Breast epithelium (tissue), 3 donors: ENCODE data around the gene GPX4.

Experiments
- POLR2A ChIP-seq: fragments of 450-650 bp; IDR thresholded peaks from one replicate; pipeline ENCODE4 v1.6.1; 2016; ENCODE audit warnings: antibody characterized with exemption, mild to moderate bottlenecking, moderate library complexity
- POLR2AphosphoS5 ChIP-seq, 3 donors: sonication (generic); formaldehyde crosslinking; IDR thresholded peaks; one replicate each; pipeline ENCODE4 v1.6.1; 2017; ENCODE audit warnings: antibody characterized with exemption in 3 of 3
- TF ChIP-seq, protein P1 (sequence below), 3 donors: fragments of 450-650 bp; IDR thresholded peaks; one replicate each; pipeline ENCODE4 v1.5.1; 2016 to 2017; ENCODE audit warnings: antibody characterized with exemption in 3 of 3, mild to moderate bottlenecking in 3 of 3, moderate library complexity in 3 of 3

DNA sequence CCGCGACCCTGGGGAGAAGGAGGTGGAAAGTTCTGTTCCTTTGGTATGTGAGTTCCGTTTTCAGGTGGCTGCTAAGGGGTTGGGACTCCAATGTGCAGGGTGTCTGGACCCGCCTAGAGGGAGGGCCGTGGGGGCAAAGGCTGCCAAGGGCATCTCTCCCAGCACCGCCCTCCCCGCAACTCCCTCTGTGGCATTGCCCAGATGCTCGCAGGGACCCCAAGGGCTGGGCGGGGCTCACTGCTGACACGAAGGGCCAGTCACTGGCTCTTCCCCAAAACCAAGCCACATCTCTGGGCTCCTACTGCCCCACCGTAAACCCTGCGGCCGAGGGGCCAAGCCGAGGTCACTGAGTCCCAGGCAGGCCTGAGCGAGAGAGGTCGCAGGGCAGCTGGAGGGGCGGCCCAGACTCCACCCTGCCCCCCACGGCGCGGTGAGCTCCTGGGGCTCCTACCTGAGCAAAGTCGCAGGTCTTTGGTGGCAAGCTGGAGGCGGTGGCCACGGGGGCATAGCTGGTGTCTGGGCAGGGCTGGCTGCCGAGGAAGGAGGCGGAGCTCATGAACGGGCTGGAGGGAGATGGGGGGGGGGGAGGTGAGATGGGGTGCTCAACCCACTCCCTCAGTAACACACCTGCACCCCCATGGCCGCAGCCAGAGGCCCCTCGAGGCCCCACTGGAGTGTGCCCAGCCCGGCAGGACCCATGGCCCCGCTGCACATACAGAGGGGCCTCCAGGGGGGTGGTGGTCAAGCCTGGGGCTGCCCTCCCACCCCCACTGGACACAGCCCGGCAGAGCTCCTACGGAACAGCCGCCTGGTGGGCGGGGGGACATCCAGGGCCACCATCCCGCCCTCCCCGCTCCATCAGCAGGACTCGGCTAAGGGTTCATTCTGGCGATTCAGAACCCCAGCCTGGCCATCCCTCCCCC lies 43.3 kb downstream of the GPX4 start:
- TF ChIP-seq, protein P1, sequence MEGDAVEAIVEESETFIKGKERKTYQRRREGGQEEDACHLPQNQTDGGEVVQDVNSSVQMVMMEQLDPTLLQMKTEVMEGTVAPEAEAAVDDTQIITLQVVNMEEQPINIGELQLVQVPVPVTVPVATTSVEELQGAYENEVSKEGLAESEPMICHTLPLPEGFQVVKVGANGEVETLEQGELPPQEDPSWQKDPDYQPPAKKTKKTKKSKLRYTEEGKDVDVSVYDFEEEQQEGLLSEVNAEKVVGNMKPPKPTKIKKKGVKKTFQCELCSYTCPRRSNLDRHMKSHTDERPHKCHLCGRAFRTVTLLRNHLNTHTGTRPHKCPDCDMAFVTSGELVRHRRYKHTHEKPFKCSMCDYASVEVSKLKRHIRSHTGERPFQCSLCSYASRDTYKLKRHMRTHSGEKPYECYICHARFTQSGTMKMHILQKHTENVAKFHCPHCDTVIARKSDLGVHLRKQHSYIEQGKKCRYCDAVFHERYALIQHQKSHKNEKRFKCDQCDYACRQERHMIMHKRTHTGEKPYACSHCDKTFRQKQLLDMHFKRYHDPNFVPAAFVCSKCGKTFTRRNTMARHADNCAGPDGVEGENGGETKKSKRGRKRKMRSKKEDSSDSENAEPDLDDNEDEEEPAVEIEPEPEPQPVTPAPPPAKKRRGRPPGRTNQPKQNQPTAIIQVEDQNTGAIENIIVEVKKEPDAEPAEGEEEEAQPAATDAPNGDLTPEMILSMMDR (IDR thresholded peaks at IDR 0.05), result no peak
- TF ChIP-seq POLR2AphosphoS5 (IDR thresholded peaks at IDR 0.05) (no peak), POLR2A (no peak)
